PC-9 (cell line): ENCODE data around the gene TBCA. TPM values are rescaled to one million over a fixed set of nuclear protein-coding genes. Genes with fewer than 3 reads are reported as not detected.

Source experiments
- BruUV-seq: library from RNA; stranded (reverse); fragments of 400-500 nt; replicated peaks from 2 replicates; lab custom pipeline; 2021; lab: Mats Ljungman, UMichigan
- CTCF ChIA-PET: fragments of 300-600 bp; sonication (Branson Sonifier 250); formaldehyde crosslinking; loops from one replicate; lab custom pipeline; 2022; ENCODE audit warnings: antibody characterized with exemption; lab: Charles Lee
- POLR2A ChIA-PET: fragments of 300-600 bp; sonication (Branson Sonifier 250); formaldehyde crosslinking; loops from one replicate; lab custom pipeline; 2022; ENCODE audit warnings: antibody characterized with exemption; ENCODE audit not compliant: unreplicated experiment; lab: Charles Lee
- DNase-seq, 2 experiments: peaks; one replicate each; pipeline versions ENCODE4 v3.0.0 to v3.0.0-alpha.2; 2015 to 2022; ENCODE audit warnings: mixed read lengths in 1 of 2
- H2AFZ ChIP-seq: fragments of 200-600 bp; sonication (generic); 2 replicates; pipeline ENCODE4 v1.8.1; 2017; ENCODE audit warnings: antibody characterized with exemption
- H3F3A ChIP-seq: fragments of 200-600 bp; sonication (generic); 2 replicates; pipeline ENCODE4 v1.8.1; 2017; ENCODE audit warnings: antibody characterized with exemption, mild to moderate bottlenecking, low read depth; ENCODE audit not compliant: insufficient read depth
- H3K27ac ChIP-seq: fragments of 200-600 bp; sonication (generic); 2 replicates; pipeline ENCODE4 v1.6.1; 2016; ENCODE audit warnings: mixed run types
- H3K27me3 ChIP-seq: fragments of 200-600 bp; sonication (generic); 2 replicates; pipeline ENCODE4 v1.6.1; 2016; ENCODE audit warnings: low read depth, mixed run types; ENCODE audit not compliant: insufficient read depth
- H3K36me3 ChIP-seq: fragments of 200-600 bp; sonication (generic); 2 replicates; pipeline ENCODE4 v1.6.1; 2016; ENCODE audit warnings: low read depth, mixed run types
- H3K4me1 ChIP-seq: fragments of 200-600 bp; sonication (generic); replicated peaks from 2 replicates; pipeline ENCODE4 v1.6.1; 2016; ENCODE audit warnings: mixed run types; ENCODE audit not compliant: insufficient read depth
- H3K4me2 ChIP-seq: fragments of 200-600 bp; sonication (generic); 2 replicates; pipeline ENCODE4 v1.6.1; 2017; ENCODE audit warnings: mixed run types
- H3K4me3 ChIP-seq: fragments of 200-600 bp; sonication (generic); 2 replicates; pipeline ENCODE4 v1.6.1; 2016; ENCODE audit warnings: mixed run types
- H3K79me2 ChIP-seq: fragments of 200-600 bp; sonication (generic); 2 replicates; pipeline ENCODE4 v1.6.1; 2017; ENCODE audit warnings: low read depth, mixed run types
- H3K9me2 ChIP-seq: fragments of 200-600 bp; sonication (generic); 2 replicates; pipeline ENCODE4 v1.8.1; 2017; ENCODE audit warnings: mild to moderate bottlenecking; ENCODE audit not compliant: insufficient read depth
- H3K9me3 ChIP-seq: fragments of 200-600 bp; sonication (generic); 2 replicates; pipeline ENCODE4 v1.8.1; 2016; ENCODE audit warnings: low read depth; ENCODE audit not compliant: insufficient read depth
- H4K20me1 ChIP-seq: fragments of 200-600 bp; sonication (generic); 2 replicates; pipeline ENCODE4 v1.8.1; 2017; ENCODE audit not compliant: insufficient read depth
- CTCF ChIP-seq: fragments of 200-600 bp; sonication (generic); conservative IDR thresholded peaks from 2 replicates; pipeline ENCODE4 v1.6.1; 2017; ENCODE audit warnings: mixed run types, antibody characterized with exemption, mild to moderate bottlenecking, moderate library complexity
- EZH2 ChIP-seq: fragments of 200-600 bp; sonication (generic); IDR thresholded peaks from 2 replicates; pipeline ENCODE4 v1.8.0; 2017; ENCODE audit warnings: antibody characterized with exemption, low read depth
- intact Hi-C: fragments of 100-400 bp; cut with micrococcal nuclease; formaldehyde crosslinking; loops from one replicate; pipeline ENCODE4 v1.10.0; 2022; ENCODE audit not compliant: unreplicated experiment
- total RNA-seq: library from RNA; stranded (reverse); gene quantifications from 2 replicates; pipeline ENCODE4 v1.2.3, GENCODE V29; 2021

TBCA gene
- total RNA-seq, 1 experiment from 2014 or later = 205 TPM

DNA sequence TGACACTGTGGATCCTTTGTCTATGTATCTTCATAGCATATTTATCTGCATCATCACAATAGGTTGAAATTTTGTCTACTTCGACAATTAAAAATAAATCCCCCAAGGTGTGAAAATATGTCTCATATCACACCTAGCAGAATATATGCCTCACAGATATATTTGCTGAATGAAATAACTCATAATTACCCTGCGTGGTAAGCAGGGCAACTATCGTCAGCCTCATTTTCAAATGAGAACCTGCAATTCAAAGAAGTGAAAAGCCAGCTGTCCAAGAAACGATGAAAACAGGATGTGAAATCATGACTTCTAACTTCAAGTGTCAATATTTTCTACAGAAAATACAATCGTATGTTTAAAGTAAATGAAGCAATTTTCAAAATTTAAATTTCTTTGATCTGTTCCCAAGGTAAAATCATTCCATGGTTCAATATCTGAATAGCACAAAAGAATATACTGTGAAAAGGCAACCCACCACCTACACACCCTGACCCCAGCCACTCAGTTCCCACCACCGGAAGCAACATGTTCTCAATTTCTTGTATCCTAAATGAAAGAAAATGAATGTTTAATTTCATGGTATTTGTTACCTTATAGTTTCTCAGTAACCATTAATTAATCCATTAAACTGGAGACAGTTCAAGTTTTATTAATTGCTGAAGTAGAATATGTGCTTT lies 57.1 kb downstream of the TBCA start:
- peaks cover 40% of the 10 kb centered on the region for H4K20me1 ChIP-seq
- H3K27ac ChIP-seq = no peak overlapping the region
- ChIA-PET CTCF (no interaction called here), POLR2A (interaction anchor here (0.7 kb wide), 1 partner anchor 1032 kb away, joined by 6 read pairs; no protein-coding TSS in a partner anchor)
- H2AFZ ChIP-seq = no peak overlapping the region
- no peak for TF ChIP-seq EZH2
- TF ChIP-seq CTCF = no peak
- 0 out of 2 replicates have a peak, but pooled peaks cover 7% of the 10 kb centered on the region for H3F3A ChIP-seq
- no peaks in the 10 kb centered on the region for H3K27me3 ChIP-seq
- no peaks in the 10 kb centered on the region for H3K9me2 ChIP-seq
- H3K79me2 ChIP-seq = peaks cover 77% of the 10 kb centered on the region
- H3K9me3 ChIP-seq = no peaks in the 10 kb centered on the region
- H3K36me3 ChIP-seq = no peaks in the 10 kb centered on the region
- no peak for DNase-seq
- no TSS peak for BruUV-seq
- no peak overlapping the region for H3K4me2 ChIP-seq
- H3K4me3 ChIP-seq = no peak overlapping the region
- intact Hi-C loops = no loop called here
- no peaks in the 10 kb centered on the region for H3K4me1 ChIP-seq

DNA sequence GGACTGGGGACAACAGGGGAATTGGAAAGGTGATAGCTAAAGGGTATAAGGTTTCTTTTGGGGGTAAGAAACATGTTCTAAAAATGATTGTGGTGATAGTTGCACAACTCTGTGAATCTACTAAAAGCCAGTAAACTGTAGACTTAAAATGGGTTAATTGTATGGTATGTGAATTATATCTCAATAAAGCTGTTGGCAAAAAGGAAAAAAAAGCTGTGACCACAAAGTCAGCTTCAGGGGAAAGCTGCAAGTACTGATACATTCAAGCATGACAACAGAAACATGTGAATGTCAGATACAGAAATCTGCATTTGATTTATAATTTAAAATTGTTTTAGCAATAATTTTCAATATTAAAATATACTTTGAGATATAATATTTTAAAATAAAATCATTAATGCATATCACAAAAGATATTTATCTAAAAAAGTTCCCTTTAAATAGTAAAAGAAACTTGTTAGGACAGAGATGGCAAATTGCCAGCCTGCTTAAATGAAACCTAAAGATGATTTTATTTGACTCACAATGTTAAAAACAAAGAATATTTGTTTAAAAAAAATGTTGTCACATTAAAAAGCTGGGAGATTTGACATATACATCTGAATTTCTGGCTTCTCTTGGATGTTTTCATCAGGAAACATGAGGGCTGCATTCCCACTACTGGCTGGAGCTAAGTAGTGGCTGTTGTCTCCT lies 66.0 kb downstream of the TBCA start:
- no peak overlapping the region for H3K4me3 ChIP-seq
- H3F3A ChIP-seq = no peaks in the 10 kb centered on the region
- BruUV-seq = no TSS peak
- H3K27me3 ChIP-seq = no peaks in the 10 kb centered on the region
- peaks cover 13% of the 10 kb centered on the region; the same call in 1 of the 2 replicates for H3K36me3 ChIP-seq
- H3K9me2 ChIP-seq = no peaks in the 10 kb centered on the region
- no peak overlapping the region for H3K27ac ChIP-seq
- H3K79me2 ChIP-seq = peaks cover 38% of the 10 kb centered on the region
- H4K20me1 ChIP-seq = peaks cover 22% of the 10 kb centered on the region
- TF ChIP-seq CTCF = no peak
- TF ChIP-seq EZH2 = no peak
- ChIA-PET POLR2A (no interaction called here), CTCF (no interaction called here)
- H3K9me3 ChIP-seq = no peaks in the 10 kb centered on the region
- no peaks in the 10 kb centered on the region for H3K4me1 ChIP-seq
- H2AFZ ChIP-seq = no peak overlapping the region
- no peak for DNase-seq
- no peak overlapping the region for H3K4me2 ChIP-seq
- intact Hi-C loops = no loop called here

DNA sequence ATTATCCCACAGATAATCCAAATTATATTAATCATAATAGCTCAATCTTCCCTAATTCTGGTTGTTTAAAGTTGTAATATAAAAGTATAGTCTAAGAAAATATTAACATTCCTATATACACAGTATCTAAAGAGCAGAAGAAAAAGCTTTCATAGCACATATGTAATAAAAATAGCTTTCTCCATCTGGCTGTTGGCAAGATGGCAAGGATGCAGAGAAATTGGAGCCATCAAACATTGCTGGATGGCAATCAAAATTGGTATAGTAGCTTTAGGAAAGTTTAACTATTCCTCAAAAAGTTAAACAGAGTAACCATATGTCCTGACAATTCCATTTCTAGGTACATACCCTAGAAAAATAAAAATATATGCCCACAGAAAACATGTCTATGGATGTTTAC lies 66.8 kb downstream of the TBCA start:
- Histone ChIP-seq H3K79me2 (peaks cover 32% of the 10 kb centered on the region), H2AFZ (no peak overlapping the region), H3K9me2 (no peaks in the 10 kb centered on the region), H3K36me3 (peaks cover 20% of the 10 kb centered on the region; the same call in 1 of the 2 replicates), H3K4me2 (no peak overlapping the region), H3K4me3 (no peak overlapping the region), H3K27ac (no peak overlapping the region), H3K9me3 (no peaks in the 10 kb centered on the region), H4K20me1 (peaks cover 20% of the 10 kb centered on the region), H3K4me1 (no peaks in the 10 kb centered on the region), H3K27me3 (no peaks in the 10 kb centered on the region), H3F3A (no peaks in the 10 kb centered on the region)
- intact Hi-C loops = no loop called here
- TF ChIP-seq EZH2 = no peak
- TF ChIP-seq CTCF = no peak
- no TSS peak for BruUV-seq
- CTCF ChIA-PET = no interaction called here
- no peak for DNase-seq
- POLR2A ChIA-PET = interaction anchor here (0.5 to 0.7 kb wide), 2 partner anchors 13 to 36 kb away, joined by 3 to 25 read pairs; no protein-coding TSS in a partner anchor
